KMS-11 (cell line): ENCODE results near the gene ACSS1.

Experiments used
- H2AFZ ChIP-seq: fragments of 200-600 bp; sonication (generic); 2 replicates; pipeline ENCODE4 v1.6.1; 2016; ENCODE audit warnings: antibody characterized with exemption, mixed run types, low read depth
- H3K27ac ChIP-seq: fragments of 200-600 bp; sonication (generic); 2 replicates; pipeline ENCODE4 v1.6.1; 2016; ENCODE audit warnings: mild to moderate bottlenecking, mixed run types
- H3K27me3 ChIP-seq: fragments of 200-600 bp; sonication (generic); 2 replicates; pipeline ENCODE4 v1.6.1; 2017; ENCODE audit warnings: mild to moderate bottlenecking, low read depth, mixed run types, moderate library complexity; ENCODE audit not compliant: insufficient read depth
- H3K36me3 ChIP-seq: fragments of 200-600 bp; sonication (generic); 2 replicates; pipeline ENCODE4 v1.6.1; 2017; ENCODE audit warnings: mild to moderate bottlenecking, mixed run types; ENCODE audit not compliant: insufficient read depth
- H3K4me1 ChIP-seq: fragments of 200-600 bp; sonication (generic); 2 replicates; pipeline ENCODE4 v1.6.1; 2016; ENCODE audit warnings: mild to moderate bottlenecking, low read depth, mixed run types; ENCODE audit not compliant: poor library complexity, severe bottlenecking
- H3K4me2 ChIP-seq: fragments of 200-600 bp; sonication (generic); 2 replicates; pipeline ENCODE4 v1.7.0; 2016; ENCODE audit warnings: mild to moderate bottlenecking, mixed run types
- H3K4me3 ChIP-seq: fragments of 200-600 bp; sonication (generic); IDR thresholded peaks from 2 replicates; pipeline ENCODE4 v1.6.1; 2017; ENCODE audit warnings: low read depth, low read length, mixed read lengths; ENCODE audit not compliant: insufficient read depth
- H3K79me2 ChIP-seq: fragments of 200-600 bp; sonication (generic); 2 replicates; pipeline ENCODE4 v1.6.1; 2016; ENCODE audit warnings: low read depth, mixed run types; ENCODE audit not compliant: insufficient read depth
- H3K9ac ChIP-seq: fragments of 200-600 bp; sonication (generic); 2 replicates; pipeline ENCODE4 v1.6.1; 2016; ENCODE audit warnings: mild to moderate bottlenecking, mixed run types
- H4K20me1 ChIP-seq: fragments of 200-600 bp; sonication (generic); 2 replicates; pipeline ENCODE4 v1.6.1; 2016; ENCODE audit warnings: mild to moderate bottlenecking, mixed run types; ENCODE audit not compliant: insufficient read depth
- TF ChIP-seq, protein P1 (sequence below): fragments of 200-600 bp; sonication (generic); conservative IDR thresholded peaks from 2 replicates; pipeline ENCODE4 v1.6.1; 2017; ENCODE audit warnings: low read depth, mild to moderate bottlenecking, antibody characterized with exemption, low read length, moderate library complexity, mixed read lengths

Gene ACSS1

DNA sequence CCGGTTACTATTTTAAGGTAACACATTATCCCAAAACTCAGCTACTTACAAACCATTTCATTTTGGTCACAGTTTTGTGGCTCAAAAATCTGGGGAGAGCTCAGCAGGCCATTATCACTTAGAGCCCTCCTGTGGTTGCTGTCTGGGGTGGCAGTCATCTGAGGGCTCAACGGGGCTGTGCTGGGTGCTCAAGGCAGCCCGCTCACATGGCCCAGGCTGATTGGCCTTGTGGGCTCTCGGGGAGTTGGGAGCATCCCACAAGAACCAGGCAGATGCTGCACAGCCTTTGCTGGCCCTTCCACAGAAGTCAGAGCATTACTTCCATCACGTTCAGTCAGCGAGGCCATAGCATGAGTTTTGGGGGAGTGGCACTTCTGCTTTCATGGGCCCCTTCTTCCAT, 30.3 kb upstream of the ACSS1 start:
- Histone ChIP-seq H3K27ac (no peak overlapping the region), H3K79me2 (no peaks in the 10 kb centered on the region), H2AFZ (no peak overlapping the region), H3K27me3 (no peaks in the 10 kb centered on the region), H4K20me1 (no peaks in the 10 kb centered on the region), H3K4me1 (no peaks in the 10 kb centered on the region), H3K9ac (no peak overlapping the region), H3K36me3 (no peaks in the 10 kb centered on the region), H3K4me3 (no peak overlapping the region), H3K4me2 (no peak overlapping the region)
- TF ChIP-seq, protein P1, sequence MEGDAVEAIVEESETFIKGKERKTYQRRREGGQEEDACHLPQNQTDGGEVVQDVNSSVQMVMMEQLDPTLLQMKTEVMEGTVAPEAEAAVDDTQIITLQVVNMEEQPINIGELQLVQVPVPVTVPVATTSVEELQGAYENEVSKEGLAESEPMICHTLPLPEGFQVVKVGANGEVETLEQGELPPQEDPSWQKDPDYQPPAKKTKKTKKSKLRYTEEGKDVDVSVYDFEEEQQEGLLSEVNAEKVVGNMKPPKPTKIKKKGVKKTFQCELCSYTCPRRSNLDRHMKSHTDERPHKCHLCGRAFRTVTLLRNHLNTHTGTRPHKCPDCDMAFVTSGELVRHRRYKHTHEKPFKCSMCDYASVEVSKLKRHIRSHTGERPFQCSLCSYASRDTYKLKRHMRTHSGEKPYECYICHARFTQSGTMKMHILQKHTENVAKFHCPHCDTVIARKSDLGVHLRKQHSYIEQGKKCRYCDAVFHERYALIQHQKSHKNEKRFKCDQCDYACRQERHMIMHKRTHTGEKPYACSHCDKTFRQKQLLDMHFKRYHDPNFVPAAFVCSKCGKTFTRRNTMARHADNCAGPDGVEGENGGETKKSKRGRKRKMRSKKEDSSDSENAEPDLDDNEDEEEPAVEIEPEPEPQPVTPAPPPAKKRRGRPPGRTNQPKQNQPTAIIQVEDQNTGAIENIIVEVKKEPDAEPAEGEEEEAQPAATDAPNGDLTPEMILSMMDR, result no peak

DNA sequence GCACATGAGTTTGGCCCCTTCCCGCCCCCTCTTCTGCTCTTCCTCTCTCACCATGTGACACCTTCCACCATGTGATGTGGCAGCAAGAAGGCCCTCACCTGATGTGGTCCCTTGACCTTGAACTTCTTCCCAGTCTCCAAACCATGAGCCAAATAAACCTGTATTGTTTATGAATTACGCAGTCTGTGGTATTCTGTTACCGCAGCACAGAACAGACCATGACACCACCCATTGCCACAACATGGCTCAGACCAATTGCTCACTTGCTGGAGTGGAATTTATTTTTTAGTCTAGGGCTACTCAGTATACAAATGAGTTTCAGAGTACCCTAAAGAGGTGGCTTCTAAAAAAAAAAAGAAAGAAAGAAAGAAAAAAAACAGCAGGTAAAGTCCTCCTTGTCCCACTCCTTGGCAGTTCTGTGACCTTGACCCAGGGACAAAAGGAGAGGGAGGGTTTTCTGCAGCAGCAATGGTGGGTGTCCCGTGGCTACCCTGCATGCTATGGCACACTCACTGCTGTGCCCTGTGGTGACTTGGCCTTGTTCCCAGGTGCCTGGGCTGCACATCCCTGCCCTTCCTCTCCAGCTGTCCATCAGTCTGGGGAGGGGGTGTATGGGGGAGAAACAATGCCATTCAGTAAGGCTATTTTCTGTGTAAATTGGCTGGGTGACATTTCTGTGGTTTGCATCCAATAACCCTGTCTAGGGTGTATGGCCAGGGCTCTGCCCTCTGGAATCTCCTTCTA, 29.4 kb upstream of the ACSS1 start:
- H3K9ac ChIP-seq, result no peak overlapping the region
- no peak overlapping the region for H2AFZ ChIP-seq
- no peak overlapping the region for H3K27ac ChIP-seq
- no peak overlapping the region for H3K4me2 ChIP-seq
- no peaks in the 10 kb centered on the region for H4K20me1 ChIP-seq
- H3K79me2 ChIP-seq, result no peaks in the 10 kb centered on the region
- H3K4me3 ChIP-seq, result no peak overlapping the region
- no peaks in the 10 kb centered on the region for H3K4me1 ChIP-seq
- no peaks in the 10 kb centered on the region for H3K36me3 ChIP-seq
- TF ChIP-seq, protein P1, result no peak
- H3K27me3 ChIP-seq, result no peaks in the 10 kb centered on the region

DNA sequence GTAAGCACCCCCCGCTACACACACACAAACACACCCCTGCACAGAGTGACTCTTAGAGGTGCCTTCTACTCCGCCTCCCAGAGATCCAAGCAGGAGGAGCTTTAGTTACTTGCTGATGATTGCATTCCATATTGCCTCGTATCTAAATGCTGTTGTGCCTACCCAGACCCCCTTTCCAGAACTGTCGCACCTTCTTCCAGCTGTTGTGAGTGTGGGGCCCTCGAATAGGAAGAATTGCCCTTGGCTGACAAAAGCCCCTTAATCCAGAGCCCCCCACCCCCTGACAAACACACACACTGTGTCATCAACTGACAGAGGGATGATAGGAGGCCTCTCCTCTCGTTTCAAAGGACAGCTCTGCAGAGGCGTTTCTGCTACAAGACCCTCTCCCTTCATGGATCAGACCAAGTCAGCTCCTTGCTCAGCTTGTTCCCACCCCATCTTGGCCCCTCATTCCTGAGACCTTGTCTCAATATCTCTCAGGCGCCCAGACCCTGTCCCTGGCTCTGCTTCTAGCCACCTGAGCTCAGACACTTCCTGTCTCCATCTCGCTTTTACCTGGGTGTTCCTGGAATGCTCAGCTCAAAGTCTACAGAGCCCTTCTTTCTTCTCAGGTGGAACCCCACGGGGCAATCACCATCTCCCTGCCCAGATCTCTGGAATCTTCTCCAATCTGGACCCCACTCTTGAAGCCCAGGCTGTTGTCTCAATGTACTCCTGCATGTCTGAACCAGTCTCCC, 28.0 kb upstream of the ACSS1 start:
- Histone ChIP-seq H3K4me1 (no peaks in the 10 kb centered on the region), H3K9ac (no peak overlapping the region), H4K20me1 (no peaks in the 10 kb centered on the region), H3K27me3 (no peaks in the 10 kb centered on the region), H3K4me2 (no peak overlapping the region), H3K79me2 (no peaks in the 10 kb centered on the region), H2AFZ (no peak overlapping the region), H3K4me3 (no peak overlapping the region), H3K36me3 (no peaks in the 10 kb centered on the region), H3K27ac (no peak overlapping the region)
- TF ChIP-seq, protein P1, result no peak

DNA sequence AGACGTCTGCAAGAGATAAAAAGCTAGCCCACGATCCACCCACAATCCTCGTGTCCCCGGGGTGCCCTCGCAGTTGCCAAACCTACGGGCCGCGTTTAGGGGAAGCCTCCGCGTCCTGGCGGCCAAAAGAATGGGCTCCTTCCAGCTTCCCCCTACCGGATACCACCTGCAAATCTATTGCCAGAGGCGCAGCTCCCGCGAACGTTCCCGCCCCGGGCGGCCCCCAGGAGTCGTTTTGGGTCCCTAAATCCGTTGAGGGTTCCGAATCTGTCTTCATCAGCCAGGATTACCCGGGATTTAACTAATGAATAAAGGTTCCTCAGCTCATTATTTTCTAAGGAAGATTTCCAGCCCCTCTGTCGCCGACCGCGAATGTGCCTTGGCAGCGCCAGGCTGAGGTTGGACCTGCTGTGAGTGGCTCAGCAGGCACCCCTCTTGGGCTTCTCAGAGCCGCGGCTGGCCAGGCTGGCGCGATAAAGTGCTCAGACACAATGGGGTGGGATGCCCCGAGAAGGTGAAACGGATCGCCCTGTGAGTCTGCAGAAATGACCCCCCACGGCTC, 26.8 kb upstream of the ACSS1 start:
- TF ChIP-seq, protein P1, result no peak
- H2AFZ ChIP-seq, result no peak overlapping the region
- H4K20me1 ChIP-seq, result no peaks in the 10 kb centered on the region
- H3K4me2 ChIP-seq, result no peak overlapping the region
- H3K36me3 ChIP-seq, result no peaks in the 10 kb centered on the region
- H3K4me3 ChIP-seq, result no peak overlapping the region
- no peaks in the 10 kb centered on the region for H3K4me1 ChIP-seq
- no peaks in the 10 kb centered on the region for H3K27me3 ChIP-seq
- no peaks in the 10 kb centered on the region for H3K79me2 ChIP-seq
- H3K9ac ChIP-seq, result no peak overlapping the region
- H3K27ac ChIP-seq, result no peak overlapping the region
